GM12875 (cell line): ENCODE measurements around the gene SRRM5.

Experiments
- H3K4me3 ChIP-seq: one replicate; pipeline ENCODE4 v1.5.1; 2011; ENCODE audit warnings: low read depth, low read length, control low read depth
- CTCF ChIP-seq: IDR thresholded peaks from 2 replicates; pipeline ENCODE4 v1.5.1; 2011; ENCODE audit warnings: low read depth, mild to moderate bottlenecking, control low read depth, inconsistent platforms, low read length, moderate library complexity, borderline replicate concordance; ENCODE audit not compliant: insufficient read depth

The SRRM5 gene

GRCh38 chr19:43662487-43662886 is 50.6 kb downstream of the SRRM5 start:
- no peak for TF ChIP-seq CTCF
- no peak overlapping the region for H3K4me3 ChIP-seq

DNA sequence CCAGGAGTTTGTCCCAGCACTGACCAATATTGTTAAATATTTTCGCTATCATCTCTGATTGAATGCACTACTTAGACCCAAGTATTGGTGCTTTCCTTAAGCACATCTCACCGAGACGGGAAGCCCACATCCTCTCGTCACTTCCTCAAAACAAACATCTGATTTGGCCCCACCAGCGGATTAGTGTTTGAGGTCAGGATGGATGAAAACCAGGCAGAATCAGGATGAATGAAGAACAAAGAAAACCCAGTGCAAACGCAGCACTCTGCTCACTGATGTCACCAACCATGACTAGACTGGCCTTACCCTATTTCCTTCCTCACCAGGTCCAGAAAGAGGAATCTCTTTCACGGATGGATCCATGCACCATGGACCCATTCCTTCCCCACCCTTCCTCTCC is 52.1 kb downstream of the SRRM5 start:
- no peak overlapping the region for H3K4me3 ChIP-seq
- TF ChIP-seq CTCF: no peak
